GM23248 (cell line): ENCODE measurements around the gene HHATL.

Experiments
- EZH2 ChIP-seq: fragments of 200-600 bp; sonication (generic); IDR thresholded peaks from 2 replicates; pipeline ENCODE4 v1.6.1; 2018; ENCODE audit warnings: antibody characterized with exemption, mild to moderate bottlenecking; ENCODE audit not compliant: insufficient read depth, poor library complexity, severe bottlenecking
- EZH2phosphoT487 ChIP-seq: fragments of 200-600 bp; sonication (generic); IDR thresholded peaks from 2 replicates; pipeline ENCODE4 v1.6.1; 2018; ENCODE audit warnings: antibody characterized with exemption, moderate library complexity, mild to moderate bottlenecking, low read depth; ENCODE audit not compliant: insufficient read depth

DNA sequence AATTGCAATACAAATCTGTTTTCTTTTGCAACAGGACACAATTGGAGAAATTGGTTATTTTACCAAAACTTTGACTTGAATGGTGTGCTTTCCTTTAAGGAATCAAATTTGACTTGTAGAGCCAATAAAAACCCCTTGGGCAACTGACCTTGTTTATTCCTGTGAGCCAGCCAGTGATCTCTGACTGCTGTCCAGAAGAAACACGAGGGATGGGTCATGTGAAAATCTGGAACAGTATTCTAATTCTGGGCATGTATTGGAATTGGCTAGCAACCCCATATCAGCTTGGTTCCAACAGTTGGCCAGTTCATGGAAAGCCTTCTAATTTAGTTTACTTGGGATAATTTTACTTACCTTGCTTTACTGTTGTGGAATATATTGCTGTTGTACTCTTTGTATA is 19.1 kb upstream of the HHATL start:
- TF ChIP-seq EZH2 (no peak), EZH2phosphoT487 (no peak)
